ENCODE results near the gene AIF1. TPM values are rescaled to one million over a fixed set of nuclear protein-coding genes. Genes with fewer than 3 reads are reported as not detected.

The AIF1 gene
- total RNA-seq, 1 donor from 2014 or later = 15.5 TPM

DNA sequence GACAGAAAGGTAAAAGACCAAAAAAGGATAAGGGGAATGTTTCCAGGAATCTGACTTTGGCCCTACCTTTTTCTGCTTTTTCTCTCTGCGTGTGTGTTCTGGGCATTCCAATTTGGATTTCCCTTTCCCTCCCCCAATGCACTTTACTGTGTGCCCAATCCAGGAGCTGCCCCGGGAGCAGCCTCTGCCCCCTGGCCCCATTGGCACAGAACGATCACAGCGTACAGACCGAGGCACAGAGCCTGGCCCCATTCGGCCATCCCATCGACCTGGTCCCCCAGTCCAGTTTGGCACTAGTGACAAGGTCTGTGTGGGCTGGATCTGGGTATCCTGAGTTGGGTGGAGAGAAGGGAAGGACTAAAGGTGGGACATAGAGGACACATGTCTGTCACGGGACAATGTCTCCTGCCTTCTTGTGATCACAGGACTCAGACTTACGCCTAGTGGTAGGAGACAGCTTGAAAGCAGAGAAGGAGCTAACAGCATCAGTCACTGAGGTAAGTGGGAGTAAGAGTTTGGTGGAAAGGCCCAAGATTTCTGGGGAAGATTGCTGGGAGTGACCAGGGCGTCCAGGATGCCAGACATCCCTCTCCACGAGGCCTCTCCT, 20.0 kb downstream of the AIF1 start:
- ATAC-seq = no peak
- intact Hi-C loops (cut with micrococcal nuclease) = no loop called here
- DNase-seq = no peak

DNA sequence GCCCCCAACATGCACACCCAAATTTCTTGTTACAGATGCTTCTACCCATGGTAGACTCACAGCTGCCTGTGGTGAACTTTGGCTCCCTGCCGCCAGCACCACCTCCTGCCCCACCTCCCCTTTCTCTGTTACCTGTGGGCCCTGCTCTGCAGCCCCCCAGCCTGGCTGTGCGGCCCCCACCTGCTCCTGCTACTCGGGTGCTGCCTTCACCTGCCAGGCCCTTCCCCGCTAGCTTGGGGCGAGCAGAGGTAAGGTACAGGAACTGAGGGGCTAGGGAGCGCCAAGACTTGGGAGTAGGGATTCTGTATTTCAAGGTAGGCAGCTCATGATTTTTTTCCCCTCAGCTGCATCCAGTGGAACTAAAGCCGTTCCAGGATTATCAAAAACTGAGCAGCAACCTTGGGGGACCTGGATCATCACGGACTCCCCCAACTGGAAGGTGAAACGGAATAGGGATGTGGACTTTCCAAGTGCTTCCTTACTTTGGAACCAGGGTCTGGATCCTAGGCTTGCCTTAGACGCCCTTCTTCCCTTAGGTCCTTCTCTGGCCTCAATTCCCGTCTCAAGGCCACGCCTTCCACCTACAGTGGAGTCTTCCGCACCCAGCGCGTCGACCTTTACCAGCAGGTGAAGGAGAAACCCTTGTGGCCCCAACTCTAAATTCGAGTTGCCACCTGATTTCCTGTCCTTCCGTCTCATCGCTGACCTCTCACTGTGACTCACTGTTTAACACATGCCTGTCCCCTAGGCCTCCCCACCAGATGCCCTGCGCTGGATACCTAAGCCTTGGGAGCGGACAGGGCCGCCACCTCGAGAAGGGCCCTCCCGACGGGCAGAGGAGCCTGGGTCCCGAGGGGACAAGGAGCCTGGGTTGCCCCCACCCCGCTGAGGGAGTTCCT, 21.9 kb downstream of the AIF1 start:
- intact Hi-C loops (cut with micrococcal nuclease) = no loop called here
- ATAC-seq = peak; percentile 6

DNA sequence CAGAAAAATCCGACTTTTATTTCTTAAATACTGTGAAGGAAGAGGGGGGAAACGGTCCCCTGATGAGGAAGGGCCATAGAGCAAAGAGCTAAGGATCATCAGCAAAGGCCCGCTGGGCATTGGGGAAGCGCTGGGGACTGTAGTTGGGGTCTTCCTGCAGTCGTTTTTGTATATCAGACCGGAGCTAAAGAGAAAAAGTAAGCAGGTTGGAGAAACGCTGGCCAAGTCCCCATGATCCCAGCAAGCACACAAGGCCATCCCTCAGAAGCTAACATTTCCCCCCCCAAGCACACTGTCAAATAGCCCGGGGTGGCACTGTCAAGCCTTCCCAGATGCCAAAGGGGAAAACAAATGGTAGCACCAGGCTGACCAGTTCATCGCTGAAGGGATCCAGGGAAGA, 24.0 kb downstream of the AIF1 start:
- DNase-seq (no peak), ATAC-seq (no peak)
- intact Hi-C loops (cut with micrococcal nuclease) = no loop called here

More for the DNA sequence above, 21.9 kb downstream of the AIF1 start:
- no peak for DNase-seq

DNA sequence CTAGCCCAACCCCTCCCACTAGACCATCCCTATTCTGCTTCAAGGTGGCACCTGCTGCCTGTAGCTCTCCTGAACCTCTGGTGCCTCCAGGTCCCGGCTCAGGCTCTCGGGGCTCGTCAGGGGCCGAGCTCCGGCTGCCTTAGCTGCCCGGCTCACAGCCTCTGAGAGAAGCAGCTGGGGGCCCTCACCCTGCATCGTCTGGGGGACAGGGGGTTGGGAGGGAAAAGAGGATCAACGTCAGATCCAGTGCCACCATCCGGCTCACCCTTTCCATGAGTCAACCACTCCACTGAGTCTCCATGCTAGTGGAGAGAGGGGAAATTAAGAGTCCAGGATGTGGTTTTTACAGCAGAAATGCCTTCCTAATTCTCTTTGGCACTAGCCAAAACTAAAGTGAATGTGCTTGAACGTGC, 24.4 kb downstream of the AIF1 start:
- no peak for DNase-seq
- intact Hi-C loops (cut with micrococcal nuclease) = no loop called here
- ATAC-seq = no peak

DNA sequence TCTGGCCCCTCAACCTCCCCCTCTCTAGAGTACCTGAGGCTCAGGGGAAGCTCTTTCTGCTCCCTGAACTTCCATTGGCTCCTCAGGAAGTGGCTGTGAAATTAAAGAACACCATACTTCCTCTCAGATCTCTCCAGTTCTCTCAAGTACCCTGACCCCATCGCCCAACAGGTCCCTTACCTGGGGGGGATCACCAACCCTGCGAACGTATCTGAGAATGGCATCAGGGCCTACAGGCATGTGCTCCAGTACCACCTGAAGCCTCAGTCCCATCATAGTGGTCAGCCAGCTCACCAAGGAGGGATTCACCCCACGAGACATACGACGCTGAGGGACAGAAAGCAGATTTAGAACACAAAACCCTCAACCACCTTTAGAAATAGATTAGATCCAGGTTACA, 25.6 kb downstream of the AIF1 start:
- ATAC-seq (no peak), DNase-seq (no peak)
- intact Hi-C loops (cut with micrococcal nuclease) = no loop called here

DNA sequence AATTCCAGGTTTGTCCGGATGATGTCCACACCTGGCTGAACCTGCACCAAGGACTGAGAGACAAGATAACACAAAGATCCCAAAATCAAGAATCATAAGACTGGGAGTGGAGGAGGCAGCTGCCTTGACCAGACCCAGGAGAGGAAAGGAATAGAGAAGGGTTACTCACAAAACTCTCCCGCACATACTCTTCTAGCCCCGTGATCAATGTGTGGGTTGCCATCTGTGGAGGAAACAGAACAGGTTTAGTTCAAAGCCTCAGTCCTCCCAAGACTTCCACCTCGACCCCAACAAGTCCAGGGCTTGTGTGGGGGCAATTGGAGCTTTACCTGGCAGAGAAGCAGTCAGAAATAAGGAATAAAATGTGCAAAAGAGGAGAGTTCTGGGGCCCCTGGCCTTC, 26.3 kb downstream of the AIF1 start:
- no peak for ATAC-seq
- no peak for DNase-seq
- intact Hi-C loops (cut with micrococcal nuclease) = no loop called here

DNA sequence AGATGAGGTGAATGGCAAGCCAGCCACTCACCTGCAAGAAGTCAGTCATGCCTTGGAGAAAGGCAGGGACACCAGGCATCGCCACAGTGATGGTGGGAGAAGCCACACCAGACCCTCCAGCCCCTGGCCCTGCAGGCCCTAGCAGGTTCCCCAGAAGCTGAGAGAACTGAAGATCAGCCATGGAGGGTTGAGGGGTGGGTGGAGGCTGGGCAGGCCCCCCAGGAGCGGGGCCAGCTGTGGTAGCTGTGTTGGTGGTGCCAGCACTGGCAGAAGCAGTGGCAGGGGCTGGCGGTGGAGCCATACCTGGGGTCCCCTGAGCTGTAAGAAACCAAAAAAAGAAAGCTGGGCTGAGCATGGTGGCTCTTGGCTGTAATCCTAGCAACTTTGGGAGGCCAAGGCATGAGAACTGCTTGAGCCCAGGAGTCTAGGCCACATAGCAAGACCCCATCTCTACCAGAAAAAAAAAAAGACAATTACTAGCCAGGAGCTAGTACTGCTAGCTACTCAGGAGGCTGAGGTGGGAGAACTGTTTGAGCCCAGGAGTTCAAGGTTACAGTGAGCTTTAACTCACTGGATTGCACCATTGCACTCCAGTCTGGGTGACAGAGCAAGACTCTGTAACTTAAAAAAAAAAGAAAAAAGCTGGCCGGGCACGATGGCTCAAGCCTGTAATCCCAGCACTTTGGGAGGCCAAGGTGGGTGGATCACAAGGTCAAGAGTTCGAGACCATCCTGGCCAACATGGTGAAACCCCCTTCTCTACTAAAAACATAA, 27.9 kb downstream of the AIF1 start:
- intact Hi-C loops (cut with micrococcal nuclease) = no loop called here
- no peak for ATAC-seq
- no peak for DNase-seq

DNA sequence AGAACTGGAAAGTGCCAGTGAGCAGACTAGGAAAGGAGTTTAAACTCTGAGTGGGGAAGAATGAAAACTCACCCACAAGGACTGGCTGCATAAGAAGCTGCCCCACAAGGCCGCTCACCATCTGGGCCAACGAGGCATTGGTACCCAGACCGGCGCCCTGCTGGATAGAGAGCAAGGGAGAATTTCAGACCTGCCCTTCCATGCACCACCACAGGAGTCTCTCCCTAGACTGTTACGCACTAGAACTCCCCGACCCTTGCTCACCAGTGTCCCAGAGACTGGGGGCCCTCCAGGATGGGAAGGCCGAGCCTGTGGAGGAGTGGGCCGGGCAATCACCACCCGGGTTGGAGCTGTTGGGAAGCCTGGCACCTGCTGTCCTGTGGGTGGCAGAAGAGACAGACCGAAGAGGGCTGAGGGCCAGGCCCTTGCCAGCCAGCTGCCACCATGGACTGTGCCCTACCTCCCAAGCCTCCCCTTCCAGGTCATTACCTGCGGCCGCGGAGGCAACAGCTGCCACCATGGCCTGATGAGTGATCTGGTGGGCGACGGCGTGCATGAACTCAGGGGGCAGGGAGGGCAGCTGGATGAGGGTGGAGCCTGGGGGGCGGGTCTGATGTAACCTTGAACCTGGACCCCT, 28.9 kb downstream of the AIF1 start:
- intact Hi-C loops (cut with micrococcal nuclease) = no loop called here
- DNase-seq (no peak), ATAC-seq (no peak)

DNA sequence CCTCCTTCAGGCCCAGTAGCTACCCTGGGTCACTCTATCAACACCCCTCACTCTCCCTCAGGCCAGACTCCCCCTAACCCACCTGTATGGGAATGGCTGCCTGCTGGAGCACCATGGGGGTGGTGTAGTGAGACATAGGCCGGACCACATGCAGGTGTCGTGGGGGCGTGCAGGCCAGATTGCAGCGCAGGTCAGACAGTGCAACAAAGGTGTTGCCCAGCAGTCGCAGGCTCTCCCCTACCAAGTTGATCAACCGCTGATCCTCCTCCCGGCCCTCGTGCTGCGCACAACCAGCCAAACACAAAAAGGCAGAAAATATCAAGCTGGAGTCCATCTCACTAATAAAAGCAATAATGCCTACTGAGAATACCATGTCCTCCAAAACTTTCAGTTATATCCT, 30.3 kb downstream of the AIF1 start:
- intact Hi-C loops (cut with micrococcal nuclease) = no loop called here
- DNase-seq (no peak), ATAC-seq (no peak)

DNA sequence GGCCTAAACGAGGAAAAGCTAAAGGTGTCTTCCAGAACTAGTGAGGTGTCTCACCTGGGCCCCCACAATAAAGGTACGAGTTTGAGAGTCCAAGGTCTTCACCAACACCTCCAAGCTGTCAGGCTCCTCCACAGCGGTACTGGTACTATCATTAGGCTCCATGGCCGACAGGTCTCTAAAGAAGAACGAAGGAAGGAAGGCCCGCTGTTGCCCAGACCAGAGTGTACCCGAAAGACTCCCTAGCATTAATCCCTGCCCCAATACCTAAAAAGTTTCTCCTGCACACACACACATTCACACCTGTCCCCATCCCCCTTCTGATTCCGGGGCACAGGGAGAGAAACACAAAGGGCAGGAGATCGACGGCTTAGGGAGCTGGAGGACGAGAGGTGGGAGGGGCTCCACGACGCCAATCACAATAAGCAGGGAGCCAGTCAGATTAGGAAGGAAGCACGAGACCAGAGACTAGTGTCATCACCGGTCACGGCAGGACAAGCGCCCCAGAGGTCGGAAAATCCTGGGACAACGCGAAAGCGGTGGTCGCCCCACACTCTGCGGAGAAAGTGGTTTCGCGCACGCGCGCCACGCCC, 36.7 kb downstream of the AIF1 start:
- intact Hi-C loops (cut with micrococcal nuclease) = no loop called here
- ATAC-seq = peak; percentile 72
- DNase-seq = no peak

DNA sequence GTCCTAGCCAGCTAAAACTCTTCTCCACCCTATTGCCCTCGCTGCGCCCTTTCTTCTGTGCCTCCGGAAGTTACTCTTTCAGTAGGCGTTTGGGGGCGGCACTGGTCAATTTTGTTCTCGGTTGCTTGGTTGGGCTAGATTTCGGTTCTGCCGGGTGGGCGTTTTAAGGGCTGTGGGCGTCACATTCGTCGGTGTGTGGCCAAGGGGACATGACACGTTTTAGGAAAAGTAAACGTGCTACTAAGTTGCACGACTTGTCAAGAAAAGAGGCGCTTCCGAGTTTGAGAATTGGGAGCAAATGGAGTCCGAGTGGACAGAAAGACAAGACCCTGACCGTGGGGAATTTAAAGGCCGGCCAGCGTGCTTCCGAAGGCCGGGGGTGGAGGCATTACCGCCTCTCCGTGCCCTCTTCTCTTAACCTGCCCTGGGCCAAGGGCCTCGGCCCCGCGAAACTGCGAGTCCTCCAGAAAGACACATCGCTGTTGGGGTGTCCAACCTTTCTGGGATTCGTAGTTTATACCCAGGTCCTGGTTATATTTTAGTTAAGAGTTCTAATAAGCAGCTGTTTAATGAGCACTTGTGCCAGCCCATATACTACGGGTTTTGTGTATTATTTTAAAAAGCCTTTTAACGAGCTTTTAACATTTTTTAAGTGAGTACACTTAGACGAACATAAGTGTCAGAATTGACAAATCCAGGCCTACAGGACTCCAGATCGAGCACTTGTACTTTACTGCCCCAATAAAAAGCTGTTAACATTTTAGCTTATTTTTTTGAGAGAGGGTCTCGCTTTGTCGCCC, 38.1 kb downstream of the AIF1 start:
- peak; percentile 86 for DNase-seq
- ATAC-seq = peak; percentile 79
- intact Hi-C loops (cut with micrococcal nuclease) = no loop called here

DNA sequence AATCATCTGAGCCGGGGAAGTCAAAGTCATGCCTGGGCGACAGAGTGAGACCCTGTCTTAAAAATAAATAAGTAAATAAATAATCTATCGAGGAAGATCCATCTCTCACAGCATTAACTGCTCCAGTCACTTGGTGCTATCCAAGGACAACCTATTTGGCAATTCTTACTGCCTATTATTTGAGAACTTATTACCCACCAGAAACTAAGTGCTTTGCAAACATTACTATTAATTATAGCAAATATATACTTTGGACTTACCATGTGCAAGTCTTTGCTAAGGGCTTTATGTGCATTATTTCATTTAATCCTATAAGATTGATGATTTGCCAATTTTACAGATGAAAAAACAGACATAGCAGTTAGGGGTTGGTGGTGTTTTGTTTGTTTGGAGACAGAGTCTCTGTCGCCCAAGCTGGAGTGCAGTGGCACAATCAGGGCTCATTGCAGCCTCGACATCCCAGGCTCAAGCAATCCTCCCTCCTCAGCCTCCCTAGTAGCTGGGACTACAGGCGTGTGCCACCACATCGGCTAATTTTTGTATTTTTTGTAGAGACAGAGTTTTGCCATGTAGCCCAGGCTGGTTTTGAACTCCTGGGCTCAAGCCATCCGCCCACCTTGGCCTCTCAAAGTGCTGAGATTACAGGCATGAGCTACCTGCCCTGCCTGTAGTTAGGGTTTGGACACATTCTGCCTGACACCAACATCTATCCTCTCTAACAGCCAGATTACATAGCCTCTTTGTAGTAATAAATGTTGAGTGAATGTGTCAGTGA, 39.7 kb downstream of the AIF1 start:
- ATAC-seq = no peak

DNA sequence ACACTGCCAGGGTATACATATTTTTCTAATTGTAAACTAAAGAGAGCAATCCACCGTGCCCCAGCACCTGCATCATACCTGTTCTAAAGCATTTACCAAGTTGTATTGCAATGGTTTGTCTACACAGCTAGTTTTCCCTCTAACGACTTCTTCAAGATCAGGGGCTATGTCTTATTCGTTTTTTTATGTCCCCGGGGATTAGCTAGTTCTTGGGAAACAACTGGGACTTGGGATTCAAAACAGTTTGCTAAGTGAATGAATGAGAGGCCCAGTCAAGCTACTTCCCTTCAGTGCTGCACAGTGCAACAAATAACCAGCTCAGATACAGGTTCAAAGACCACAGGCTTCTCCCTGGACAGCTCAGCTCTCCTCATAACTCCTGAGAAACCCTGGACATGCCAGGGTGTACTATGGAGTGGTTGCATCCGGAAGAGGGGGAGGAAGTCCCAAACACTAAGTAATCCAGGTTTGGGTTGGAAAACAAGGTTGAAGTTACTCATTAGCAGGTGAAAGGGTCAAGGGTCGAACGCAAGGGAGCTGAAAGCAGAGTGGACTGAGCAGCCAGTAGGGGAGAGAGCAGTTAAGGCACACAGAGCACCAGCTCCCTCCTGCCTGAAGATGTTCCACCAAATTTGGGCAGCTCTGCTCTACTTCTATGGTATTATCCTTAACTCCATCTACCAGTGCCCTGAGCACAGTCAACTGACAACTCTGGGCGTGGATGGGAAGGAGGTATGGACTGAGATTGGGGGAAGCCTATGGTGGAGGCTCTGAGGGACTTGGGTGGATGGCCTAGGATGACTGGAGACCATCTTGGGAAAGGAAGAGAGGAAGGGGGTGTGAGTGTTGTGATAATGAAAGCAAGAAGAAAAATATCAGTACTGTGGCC, 40.6 kb downstream of the AIF1 start, which contains the start of gene APOM:
Gene APOM, plus strand, starts transcription at position 546 of the 889 bp plus-strand sequence. Its CDS starts 73 bp downstream, at position 619.
- ATAC-seq (no peak), DNase-seq (no peak)
- intact Hi-C loops (cut with micrococcal nuclease) = no loop called here

More for the DNA sequence above, 39.7 kb downstream of the AIF1 start:
- no peak for DNase-seq
- intact Hi-C loops (cut with micrococcal nuclease) = no loop called here

DNA sequence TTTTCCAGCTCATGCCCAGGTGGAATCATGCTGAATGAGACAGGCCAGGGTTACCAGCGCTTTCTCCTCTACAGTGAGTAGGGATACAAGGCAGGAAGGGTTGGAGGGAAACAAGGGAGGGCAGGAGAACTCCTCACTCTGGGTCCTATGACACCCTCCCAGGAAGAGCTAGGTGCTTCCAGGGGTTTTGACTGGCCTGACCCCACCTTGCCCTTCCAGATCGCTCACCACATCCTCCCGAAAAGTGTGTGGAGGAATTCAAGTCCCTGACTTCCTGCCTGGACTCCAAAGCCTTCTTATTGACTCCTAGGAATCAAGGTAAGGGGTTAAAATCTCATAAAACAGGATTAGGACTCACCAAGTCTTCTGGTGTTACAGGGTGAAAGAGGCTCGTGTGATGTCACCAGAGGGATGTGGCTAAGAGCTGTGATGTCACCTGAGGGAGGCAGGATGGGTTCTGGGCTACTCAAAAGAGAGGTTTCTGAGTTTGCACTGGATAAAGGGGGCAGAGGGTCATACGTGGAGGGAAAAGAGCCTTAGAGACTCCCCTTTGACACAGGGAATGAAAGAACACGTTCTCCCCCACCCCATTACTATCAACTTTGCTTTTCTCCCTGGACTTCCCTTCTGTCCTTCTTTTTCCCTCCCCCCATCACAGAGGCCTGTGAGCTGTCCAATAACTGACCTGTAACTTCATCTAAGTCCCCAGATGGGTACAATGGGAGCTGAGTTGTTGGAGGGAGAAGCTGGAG, 42.5 kb downstream of the AIF1 start:
- no peak for DNase-seq
- intact Hi-C loops (cut with micrococcal nuclease) = no loop called here
- no peak for ATAC-seq

DNA sequence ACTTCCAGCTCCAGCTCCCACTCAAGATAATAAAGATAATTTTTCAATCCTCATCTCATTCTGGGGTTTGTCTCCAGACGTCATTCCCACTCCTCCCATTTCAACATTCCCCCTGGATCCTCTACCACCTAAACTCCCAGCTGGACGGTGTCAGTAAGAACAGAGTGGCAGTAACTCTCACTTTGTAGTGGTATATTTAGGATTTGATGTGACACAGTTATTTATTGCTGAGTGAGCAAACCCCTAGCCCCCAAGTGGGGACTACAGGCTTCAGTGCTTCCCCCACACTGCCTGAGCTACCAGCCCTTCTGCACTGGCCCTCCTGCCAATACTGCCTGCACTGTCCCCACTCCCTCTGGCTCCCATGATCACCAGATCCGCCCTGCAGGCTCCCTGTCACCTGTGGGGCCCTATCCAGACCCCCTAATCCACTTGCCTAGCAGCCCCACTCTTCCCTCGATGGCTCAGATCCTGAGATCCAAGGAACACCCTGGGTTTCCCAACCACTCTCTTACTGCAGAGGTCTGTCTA, 43.2 kb downstream of the AIF1 start:
- ATAC-seq = no peak
- intact Hi-C loops (cut with micrococcal nuclease) = no loop called here
- no peak for DNase-seq

Data from left ventricle myocardium superior (tissue), 1 donor.